Kidney (tissue), 14 donors: ENCODE data around the gene INKA1. TPM values are rescaled to one million over a fixed set of nuclear protein-coding genes. Genes with fewer than 3 reads are reported as not detected.

Experiments
- DNase-seq, 5 donors: peaks; one replicate each; pipeline ENCODE4 v3.0.0-alpha.2; 2013 to 2020
- FAIRE-seq: peaks from 2 replicates; lab custom pipeline; 2012; peaks lifted over from hg19 to GRCh38; lab: Jason Lieb, UNC
- H3K27ac ChIP-seq, 2 donors: one replicate each; pipeline ENCODE4 v1.7.0; 2013; ENCODE audit warnings: low read depth in 2 of 2, low read length in 2 of 2, inconsistent platforms in 1 of 2
- H3K27me3 ChIP-seq: one replicate; pipeline ENCODE4 v1.7.1; 2013; ENCODE audit warnings: low read length, inconsistent platforms; ENCODE audit not compliant: control insufficient read depth, insufficient read depth
- H3K36me3 ChIP-seq, 3 donors: one replicate each; pipeline versions ENCODE4 v1.7.0 to v1.7.1; 2013; ENCODE audit warnings: low read length in 3 of 3, control low read depth in 1 of 3, inconsistent platforms in 1 of 3; ENCODE audit not compliant: insufficient read depth in 3 of 3, control insufficient read depth in 2 of 3
- H3K4me1 ChIP-seq, 3 donors: one replicate each; pipeline versions ENCODE4 v1.7.0 to v1.7.1; 2013; ENCODE audit warnings: low read length in 3 of 3, inconsistent platforms in 1 of 3, low read depth in 1 of 3; ENCODE audit not compliant: control insufficient read depth in 2 of 3, insufficient read depth in 2 of 3
- H3K4me3 ChIP-seq, 3 donors: one replicate each; pipeline versions ENCODE4 v1.7.0 to v1.8.1; 2013; ENCODE audit warnings: low read length in 3 of 3, control low read depth in 1 of 3, inconsistent platforms in 1 of 3
- H3K9ac ChIP-seq, 3 donors: one replicate each; pipeline versions ENCODE4 v1.7.0 to v1.7.1; 2013; ENCODE audit warnings: low read length in 3 of 3, control low read depth in 1 of 3, inconsistent platforms in 1 of 3
- H3K9me3 ChIP-seq, 3 donors: one replicate each; pipeline versions ENCODE4 v1.7.0 to v1.7.1; 2013; ENCODE audit warnings: low read length in 3 of 3, control low read depth in 1 of 3, inconsistent platforms in 1 of 3; ENCODE audit not compliant: control insufficient read depth in 2 of 3, insufficient read depth in 1 of 3
- intact Hi-C: fragments of 100-400 bp; cut with DNase I; formaldehyde crosslinking; loops from one replicate; pipeline ENCODE4 v1.11.1; 2022
- microRNA-seq: library from miRNA; unstranded; fragments of <30 nt; microRNA quantifications from one replicate; pipeline ENCODE4 v1.2.0, GENCODE V29; 2020
- polyA plus RNA-seq: library from polyadenylated mRNA; stranded (reverse); fragments of 350-450 nt; fragmentation: Illumina TruSeq; extraction: RNeasy Lipid Tissue Mini Kit (QIAGEN cat#74804); gene quantifications from one replicate; pipeline ENCODE4 v1.2.3, GENCODE V29; 2014; ENCODE audit warnings: low read depth, low replicate concordance; ENCODE audit not compliant: insufficient read depth
- total RNA-seq: library from RNA; stranded (reverse); fragmentation: NEBNext Ultra II Directional; extraction: Animal tissue kit (Norgen Biotek cat#: 25700); gene quantifications from one replicate; pipeline ENCODE4 v1.2.1, GENCODE V29; 2021
- TF ChIP-seq, protein P1 (sequence below): IDR thresholded peaks from 3 replicates; pipeline ENCODE4 v1.5.1; 2012; ENCODE audit warnings: mild to moderate bottlenecking, moderate library complexity, borderline replicate concordance; ENCODE audit not compliant: insufficient read depth; ENCODE audit errors: extremely low read depth
- donor health status: control.
- donor health status: control.
- donor health status: control.
- donor health status: control.
- donor health status: control.
- donor health status: DM: yes; HTN: yes; CAD: no.
- donor health status: Normal renal cell carcinoma (clear cell type).

Gene INKA1
- total and polyA plus RNA-seq, 2 donors from 2014 or later, result 6.3 to 9.1 TPM

DNA sequence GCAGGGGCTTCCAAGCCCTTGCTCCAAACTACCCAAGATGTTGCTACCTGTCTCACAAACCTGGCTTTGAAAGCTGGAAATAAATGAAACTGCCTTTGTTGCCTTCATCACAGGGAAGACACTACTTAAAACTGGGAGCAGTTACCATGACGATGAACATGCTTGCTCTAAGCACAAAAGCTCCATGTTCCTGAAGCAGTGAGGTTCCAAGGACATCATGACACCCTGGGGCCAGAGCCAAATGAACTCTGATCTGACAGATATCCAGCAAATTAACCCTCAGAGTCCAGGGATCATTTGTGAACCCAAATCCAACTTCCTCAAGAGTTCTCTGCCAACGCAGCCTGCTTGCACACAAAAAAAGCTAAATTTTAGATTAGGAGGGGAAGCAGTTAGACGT lies 42.6 kb downstream of the INKA1 start:
- intact Hi-C loops, result no loop called here
- H3K27ac ChIP-seq, result peak overlapping the region in 1 of 2 donors; percentile 3
- DNase-seq (no peak), FAIRE-seq (no peak)
- H3K27me3 ChIP-seq, result no peaks in the 10 kb centered on the region
- H3K9me3 ChIP-seq, result no peaks in the 10 kb centered on the region
- H3K4me3 ChIP-seq, result no peak overlapping the region
- TF ChIP-seq, protein P1, sequence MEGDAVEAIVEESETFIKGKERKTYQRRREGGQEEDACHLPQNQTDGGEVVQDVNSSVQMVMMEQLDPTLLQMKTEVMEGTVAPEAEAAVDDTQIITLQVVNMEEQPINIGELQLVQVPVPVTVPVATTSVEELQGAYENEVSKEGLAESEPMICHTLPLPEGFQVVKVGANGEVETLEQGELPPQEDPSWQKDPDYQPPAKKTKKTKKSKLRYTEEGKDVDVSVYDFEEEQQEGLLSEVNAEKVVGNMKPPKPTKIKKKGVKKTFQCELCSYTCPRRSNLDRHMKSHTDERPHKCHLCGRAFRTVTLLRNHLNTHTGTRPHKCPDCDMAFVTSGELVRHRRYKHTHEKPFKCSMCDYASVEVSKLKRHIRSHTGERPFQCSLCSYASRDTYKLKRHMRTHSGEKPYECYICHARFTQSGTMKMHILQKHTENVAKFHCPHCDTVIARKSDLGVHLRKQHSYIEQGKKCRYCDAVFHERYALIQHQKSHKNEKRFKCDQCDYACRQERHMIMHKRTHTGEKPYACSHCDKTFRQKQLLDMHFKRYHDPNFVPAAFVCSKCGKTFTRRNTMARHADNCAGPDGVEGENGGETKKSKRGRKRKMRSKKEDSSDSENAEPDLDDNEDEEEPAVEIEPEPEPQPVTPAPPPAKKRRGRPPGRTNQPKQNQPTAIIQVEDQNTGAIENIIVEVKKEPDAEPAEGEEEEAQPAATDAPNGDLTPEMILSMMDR, result no peak
- H3K36me3 ChIP-seq, result no peaks in the 10 kb centered on the region
- no peak overlapping the region for H3K9ac ChIP-seq
- H3K4me1 ChIP-seq, result peaks cover 0 to 12% (median 0%) of the 10 kb centered on the region in 3 donors

Small RNA genes within 50 kb of the gene (microRNA-seq; reads per million reads assigned to microRNA genes)
- gene MIR5193, result not detected

Other genes with a start within 250 kb of the INKA1 start
- gene BSN, start 248.8 kb upstream of the INKA1 start, total RNA-seq, result 1.3 TPM
- gene BSN, start 248.8 kb upstream of the INKA1 start, polyA plus RNA-seq, result 0.11 TPM
- gene APEH, start 128.9 kb upstream of the INKA1 start, total RNA-seq, result 143 TPM
- gene APEH, start 128.9 kb upstream of the INKA1 start, polyA plus RNA-seq, result 138 TPM
- 77.3 TPM for gene MST1, start 113.8 kb upstream of the INKA1 start, total RNA-seq
- 152 TPM for gene MST1, start 113.8 kb upstream of the INKA1 start, polyA plus RNA-seq
- gene RNF123, start 113.7 kb upstream of the INKA1 start, total RNA-seq, result 43.7 TPM
- 41.7 TPM for gene RNF123, start 113.7 kb upstream of the INKA1 start, polyA plus RNA-seq
- not detected for gene AMIGO3, start 83.6 kb upstream of the INKA1 start, total RNA-seq
- 0.73 TPM for gene AMIGO3, start 83.6 kb upstream of the INKA1 start, polyA plus RNA-seq
- gene GMPPB, start 79.3 kb upstream of the INKA1 start, total RNA-seq, result 37.4 TPM
- gene GMPPB, start 79.3 kb upstream of the INKA1 start, polyA plus RNA-seq, result 25.0 TPM
- gene IP6K1, start 16.7 kb upstream of the INKA1 start, total RNA-seq, result 49.6 TPM
- 21.7 TPM for gene IP6K1, start 16.7 kb upstream of the INKA1 start, polyA plus RNA-seq
- gene CDHR4, start 3.4 kb upstream of the INKA1 start, total RNA-seq, result 0.54 TPM
- gene CDHR4, start 3.4 kb upstream of the INKA1 start, polyA plus RNA-seq, result not detected
- gene UBA7, start 10.7 kb downstream of the INKA1 start, total RNA-seq, result 102 TPM
- gene UBA7, start 10.7 kb downstream of the INKA1 start, polyA plus RNA-seq, result 29.8 TPM
- 1.9 TPM for gene TRAIP, start 53.3 kb downstream of the INKA1 start, total RNA-seq
- gene TRAIP, start 53.3 kb downstream of the INKA1 start, polyA plus RNA-seq, result 0.71 TPM
- gene CAMKV, start 66.6 kb downstream of the INKA1 start, total RNA-seq, result 0.16 TPM
- not detected for gene CAMKV, start 66.6 kb downstream of the INKA1 start, polyA plus RNA-seq
- gene MST1R, start 100.6 kb downstream of the INKA1 start, total RNA-seq, result 29.6 TPM
- gene MST1R, start 100.6 kb downstream of the INKA1 start, polyA plus RNA-seq, result 0.30 TPM
- gene MON1A, start 126.5 kb downstream of the INKA1 start, total RNA-seq, result 7.4 TPM
- 16.4 TPM for gene MON1A, start 126.5 kb downstream of the INKA1 start, polyA plus RNA-seq
- 90.0 TPM for gene RBM6, start 136.9 kb downstream of the INKA1 start, total RNA-seq
- 72.0 TPM for gene RBM6, start 136.9 kb downstream of the INKA1 start, polyA plus RNA-seq